HG03196 (cell line): Measurements from ENCODE around the gene MAPK8IP3.

Source experiments
- ATAC-seq: cut with Tn5 transposase; IDR thresholded peaks from one replicate; pipeline ENCODE4 v1.9.1; 2021; ENCODE audit not compliant: unreplicated experiment

MAPK8IP3 gene

DNA sequence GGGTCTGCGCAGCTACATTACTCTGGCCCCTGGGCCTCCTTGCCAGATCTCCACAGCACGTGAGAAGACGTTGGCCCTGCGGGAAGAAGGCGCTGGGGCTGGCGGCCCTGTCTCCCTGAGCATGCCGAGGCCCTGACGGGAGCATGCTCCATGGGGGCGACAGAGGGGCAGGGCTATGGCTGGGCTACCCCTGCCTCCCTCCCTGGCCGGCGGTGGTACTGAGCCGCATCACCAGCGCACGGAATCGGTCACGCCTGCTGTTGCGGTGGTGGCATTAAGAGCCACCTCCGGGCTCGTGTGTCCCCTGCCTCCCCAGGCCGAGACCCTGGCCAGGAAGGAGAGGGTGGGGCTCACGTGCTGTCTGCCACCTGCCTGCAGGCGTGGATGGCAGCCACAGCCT, 28.1 kb downstream of the MAPK8IP3 start:
- ATAC-seq: no peak

DNA sequence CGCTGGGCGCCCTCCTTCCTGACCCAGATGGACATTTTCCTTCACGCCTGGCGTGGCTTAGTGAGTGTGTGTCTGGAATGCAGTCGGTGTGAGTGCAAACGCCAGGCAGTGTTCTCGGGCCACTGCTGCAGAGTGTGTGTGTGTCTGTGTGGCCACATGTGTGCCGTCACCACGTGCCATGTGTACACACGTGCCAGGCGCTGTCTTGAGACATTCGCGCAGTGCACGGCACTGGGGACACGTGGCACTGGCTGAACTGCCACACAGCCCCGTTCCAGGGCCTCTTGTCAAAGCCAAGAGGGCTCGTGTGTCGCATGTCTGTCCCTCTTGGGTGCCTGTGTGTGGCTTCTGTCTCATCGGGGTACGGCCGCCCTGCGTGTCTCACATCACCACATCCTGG, 28.8 kb downstream of the MAPK8IP3 start:
- no peak for ATAC-seq

DNA sequence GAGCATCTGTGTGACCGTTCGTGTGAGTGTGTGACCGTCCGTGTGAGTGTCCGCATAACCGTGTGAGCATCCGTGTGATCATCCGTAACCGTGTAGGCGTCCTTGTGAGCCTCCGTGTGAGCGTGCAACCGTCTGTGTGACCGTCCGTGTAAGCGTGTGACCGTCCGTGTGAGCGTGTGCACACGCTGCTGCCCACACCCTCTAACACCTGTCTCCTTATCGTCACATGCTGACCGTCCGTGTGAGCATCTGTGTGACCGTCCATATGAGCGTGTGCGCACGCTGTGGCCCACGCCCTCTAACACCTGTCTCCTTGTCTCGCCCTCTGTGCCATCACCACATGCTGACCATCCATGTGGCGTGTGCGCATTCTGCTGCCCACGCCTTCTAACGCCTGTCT, 34.2 kb downstream of the MAPK8IP3 start:
- ATAC-seq: no peak

DNA sequence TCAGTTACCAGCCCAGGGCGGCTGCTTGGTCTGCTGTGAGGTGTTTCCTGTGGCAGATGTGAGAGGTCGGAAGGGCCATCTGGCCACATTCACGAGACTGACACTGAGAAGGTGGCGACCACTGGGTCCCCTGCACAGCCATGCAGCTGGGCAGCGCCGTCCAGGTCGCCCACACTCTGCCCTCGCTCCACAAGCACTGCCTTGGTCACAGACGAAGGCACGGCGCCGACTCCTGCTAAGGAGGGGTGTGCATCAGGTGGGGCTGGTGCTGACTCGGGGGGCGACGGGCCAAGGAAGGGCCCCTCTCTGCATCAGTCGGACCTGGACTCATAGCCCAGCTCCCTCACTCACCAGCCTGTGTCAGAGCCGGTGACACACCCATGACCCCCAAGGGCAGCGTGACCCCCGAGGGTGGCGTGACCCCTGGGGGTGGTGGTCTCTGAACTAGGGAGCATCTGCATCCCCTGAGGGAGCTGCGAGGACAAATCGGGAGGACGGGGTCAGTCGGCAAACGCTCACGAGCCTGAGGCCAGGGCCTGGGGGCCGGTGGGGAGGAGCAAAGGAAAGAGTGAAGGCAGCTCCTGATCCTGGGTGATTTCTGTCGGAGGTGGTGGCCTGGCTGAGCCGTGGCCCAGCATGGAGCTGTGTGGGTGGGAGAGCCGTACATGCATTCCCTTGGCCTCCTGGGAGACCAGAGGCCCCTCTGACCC, 34.9 kb downstream of the MAPK8IP3 start:
- no peak for ATAC-seq

DNA sequence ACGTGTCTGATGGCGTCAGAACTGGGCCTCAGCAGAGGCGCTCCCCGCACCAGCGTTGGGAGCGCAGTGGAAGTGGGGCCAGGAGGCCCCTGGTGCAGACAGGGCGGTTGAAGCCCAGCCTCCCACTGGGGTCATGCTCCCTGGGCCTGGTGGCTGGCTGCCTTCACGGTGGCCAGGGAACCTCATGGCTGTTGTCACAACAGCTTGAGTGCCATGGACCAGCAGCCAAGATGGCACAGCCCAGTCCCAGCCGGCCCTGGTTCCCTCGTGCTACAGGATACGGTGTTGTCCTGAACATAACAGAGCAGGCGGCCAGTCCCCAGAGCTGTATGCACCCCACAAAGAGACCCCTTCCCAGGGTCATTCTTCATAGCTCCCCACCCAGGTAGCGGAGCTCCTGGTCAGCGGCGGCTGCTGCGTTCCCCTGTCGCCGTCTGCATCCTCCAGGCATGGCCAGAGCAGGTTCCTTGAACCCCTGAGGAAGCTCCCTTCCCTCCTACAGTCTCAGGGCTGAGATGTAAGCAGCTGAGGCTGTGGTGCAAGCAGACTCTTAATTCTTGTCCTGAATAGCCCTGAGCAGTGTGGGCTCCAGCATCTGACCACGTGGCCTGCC, 35.7 kb downstream of the MAPK8IP3 start:
- ATAC-seq: no peak

DNA sequence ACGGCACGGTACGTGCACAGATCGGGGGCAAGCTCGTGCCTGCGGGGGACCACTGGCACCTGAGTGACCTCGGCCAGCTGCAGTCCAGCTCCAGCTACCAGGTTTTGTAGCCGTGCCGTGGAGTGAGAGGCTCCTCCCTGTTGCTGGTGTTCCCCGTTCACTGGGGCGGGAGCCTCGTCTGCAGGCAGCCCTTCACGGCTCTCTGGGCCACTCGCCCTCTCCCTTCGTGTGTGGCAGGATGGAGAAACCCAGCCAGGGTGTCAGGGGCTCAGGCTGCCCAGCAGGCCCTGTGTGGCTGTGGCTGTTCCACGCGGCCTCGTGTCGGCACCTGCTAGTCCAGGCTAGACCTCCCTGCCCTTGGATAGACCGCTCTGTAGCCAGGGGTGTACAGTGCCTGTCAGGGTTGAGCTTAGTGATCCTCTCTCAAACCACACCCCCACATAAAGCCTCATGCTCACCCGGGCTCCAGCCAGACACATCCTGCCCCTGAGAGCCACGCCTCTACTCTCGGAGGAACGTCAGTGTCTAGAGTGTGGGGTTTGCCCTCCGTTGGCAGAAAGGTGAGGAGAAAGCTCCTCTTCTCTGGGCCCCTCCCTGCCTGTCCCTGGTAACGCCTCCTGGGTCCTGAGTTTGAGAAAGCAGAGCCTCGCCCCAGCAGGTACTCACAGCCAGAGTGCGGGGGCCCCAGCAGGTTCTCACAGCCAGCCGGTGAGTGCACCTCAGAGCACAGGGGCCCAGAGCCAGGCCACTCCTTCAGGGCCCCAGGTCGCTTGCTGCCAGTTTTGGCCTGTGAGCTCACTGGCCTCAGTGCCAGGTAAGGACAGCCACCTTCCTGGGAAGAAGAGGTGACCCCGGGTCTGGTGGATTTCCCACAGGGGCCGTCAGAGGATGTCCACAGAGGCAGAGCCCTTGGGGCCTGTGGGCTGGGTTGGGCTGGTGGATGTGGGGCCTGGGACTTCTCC, 37.7 kb downstream of the MAPK8IP3 start:
- ATAC-seq: no peak

DNA sequence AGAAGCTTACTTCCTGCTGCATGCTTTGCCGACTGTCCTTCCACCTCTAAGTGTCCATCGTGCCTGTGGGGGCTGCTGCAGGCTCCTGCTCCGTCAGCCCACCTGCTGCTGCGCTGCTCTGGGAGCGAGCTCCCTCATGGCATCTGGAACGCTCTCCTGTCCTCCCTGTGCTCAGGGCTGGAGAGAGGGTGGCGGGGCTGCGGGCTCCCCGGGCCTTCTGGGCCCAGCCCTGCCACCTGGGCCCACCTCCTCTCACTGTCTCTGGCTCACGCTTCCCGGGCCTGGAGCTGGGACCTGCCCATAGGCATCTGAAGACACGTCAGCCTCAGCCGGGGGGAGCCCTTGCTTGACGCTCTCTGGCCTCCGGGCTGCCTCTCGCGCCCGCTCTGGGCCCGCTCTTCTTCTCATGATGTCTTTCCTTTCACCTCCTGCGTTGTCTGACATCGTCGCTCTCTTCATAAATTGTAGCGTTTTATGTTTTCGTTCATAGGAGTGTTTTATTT, 38.4 kb downstream of the MAPK8IP3 start:
- no peak for ATAC-seq

DNA sequence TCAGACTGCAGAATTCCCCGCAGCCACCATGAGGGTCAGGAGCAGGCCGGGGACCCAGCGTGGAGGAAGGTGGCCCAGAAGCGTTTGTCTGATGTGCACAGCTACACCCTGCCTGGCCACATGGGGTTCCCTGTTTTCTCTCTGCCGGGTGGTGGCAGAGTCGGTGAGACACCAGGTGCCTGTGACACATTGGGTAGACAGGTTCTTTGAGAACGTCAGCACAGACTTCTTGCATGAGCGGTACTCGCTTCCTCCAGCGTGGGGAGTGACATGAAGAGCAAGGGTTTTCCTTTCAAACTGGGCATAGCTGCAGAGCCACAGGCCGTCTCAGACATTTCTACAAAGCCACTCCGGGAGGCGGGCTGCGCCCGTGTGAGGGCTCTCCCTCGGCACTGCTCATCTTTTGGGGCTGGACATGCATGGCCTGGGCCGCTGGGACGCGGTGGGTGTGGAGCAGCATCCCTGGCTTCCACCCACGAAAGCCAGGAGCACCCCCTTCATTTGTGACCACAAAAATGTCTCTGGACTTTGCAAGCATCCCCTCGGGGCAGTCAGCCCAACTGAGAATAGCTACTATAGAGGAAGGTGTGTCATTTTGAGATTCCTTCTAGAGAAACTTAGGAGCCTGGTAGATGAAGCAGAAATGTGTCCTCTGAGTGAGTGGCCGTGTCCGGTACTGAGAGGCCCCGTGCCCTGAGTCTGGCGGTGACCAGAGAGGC, 39.3 kb downstream of the MAPK8IP3 start:
- ATAC-seq: no peak

DNA sequence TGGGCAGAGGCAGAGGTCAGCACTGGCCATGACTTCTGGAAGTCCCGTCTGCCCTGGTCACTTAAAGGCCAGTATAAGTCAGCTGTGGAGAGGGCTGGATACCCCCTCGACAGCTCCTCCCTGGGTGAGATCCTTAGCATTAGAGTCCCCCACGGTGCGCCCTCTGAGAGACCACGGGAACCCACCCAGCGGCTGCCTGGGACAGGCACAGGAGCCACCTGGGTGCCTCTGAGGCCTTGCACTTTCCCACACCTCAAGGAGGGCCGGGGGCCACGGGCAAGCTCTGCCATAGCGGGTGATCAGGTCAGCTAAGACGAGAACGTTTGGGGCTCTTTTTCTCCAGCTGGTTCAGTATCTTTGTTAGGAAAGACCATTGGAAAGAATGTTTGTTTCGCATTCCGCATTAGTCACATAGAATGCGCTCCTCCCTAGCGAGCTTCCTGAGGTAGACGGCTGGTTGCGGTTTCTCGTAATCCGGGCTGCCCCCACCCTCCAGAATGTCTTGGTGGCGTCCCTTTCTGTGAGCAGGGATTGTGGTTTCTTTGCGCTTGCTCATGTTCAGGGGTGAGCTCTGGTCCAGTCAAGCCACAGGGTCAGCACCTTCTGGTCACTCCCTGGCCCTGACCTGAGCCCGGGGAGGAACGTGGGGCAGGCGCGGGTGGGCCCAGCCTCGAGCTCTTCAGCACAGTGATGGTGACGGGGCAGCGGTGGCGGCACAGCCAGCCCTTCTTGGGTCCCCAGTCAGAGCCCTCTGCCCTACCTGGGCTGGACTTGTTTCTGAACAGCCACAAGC, 40.1 kb downstream of the MAPK8IP3 start:
- no peak for ATAC-seq

DNA sequence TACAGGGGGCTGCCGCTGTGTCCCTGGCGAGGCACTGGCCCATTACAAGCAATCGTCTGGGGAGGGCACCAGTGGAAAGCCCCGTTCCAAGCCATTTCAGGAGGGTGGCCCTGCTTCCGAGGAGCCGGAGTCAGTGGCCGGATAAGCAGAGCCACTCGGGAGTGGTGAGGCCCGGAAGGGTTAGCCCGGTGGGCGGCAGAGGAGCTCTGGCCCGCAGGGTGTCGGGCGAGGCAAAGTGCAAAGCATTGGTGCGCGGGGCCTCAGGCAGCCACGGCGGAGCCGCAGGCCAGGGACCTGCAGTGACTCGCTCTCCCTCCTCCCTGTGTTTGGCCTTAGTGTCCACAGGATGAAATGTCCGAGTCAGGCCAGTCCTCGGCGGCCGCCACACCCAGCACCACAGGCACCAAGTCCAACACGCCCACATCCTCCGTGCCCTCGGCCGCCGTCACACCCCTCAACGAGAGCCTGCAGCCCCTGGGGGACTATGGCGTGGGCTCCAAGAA, 40.7 kb downstream of the MAPK8IP3 start:
- no peak for ATAC-seq

DNA sequence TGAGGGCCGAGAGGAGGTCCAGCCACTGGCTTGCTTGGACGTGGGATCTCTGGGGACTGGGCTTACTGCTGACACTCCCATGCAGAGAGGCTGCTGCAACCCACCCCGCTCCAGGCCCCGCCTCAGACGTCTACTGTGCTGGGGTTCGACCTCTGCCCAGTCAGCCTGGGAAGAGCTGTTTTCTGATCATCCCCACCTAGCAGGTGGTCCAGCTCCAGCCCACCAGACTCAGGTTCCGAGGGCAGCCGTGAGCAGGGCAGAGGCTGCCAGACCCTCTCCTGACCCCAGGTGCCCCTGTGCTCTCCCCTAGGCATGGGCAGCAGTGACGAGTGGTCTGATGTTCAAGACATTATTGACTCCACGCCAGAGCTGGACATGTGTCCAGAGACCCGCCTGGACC, 41.9 kb downstream of the MAPK8IP3 start:
- no peak for ATAC-seq

DNA sequence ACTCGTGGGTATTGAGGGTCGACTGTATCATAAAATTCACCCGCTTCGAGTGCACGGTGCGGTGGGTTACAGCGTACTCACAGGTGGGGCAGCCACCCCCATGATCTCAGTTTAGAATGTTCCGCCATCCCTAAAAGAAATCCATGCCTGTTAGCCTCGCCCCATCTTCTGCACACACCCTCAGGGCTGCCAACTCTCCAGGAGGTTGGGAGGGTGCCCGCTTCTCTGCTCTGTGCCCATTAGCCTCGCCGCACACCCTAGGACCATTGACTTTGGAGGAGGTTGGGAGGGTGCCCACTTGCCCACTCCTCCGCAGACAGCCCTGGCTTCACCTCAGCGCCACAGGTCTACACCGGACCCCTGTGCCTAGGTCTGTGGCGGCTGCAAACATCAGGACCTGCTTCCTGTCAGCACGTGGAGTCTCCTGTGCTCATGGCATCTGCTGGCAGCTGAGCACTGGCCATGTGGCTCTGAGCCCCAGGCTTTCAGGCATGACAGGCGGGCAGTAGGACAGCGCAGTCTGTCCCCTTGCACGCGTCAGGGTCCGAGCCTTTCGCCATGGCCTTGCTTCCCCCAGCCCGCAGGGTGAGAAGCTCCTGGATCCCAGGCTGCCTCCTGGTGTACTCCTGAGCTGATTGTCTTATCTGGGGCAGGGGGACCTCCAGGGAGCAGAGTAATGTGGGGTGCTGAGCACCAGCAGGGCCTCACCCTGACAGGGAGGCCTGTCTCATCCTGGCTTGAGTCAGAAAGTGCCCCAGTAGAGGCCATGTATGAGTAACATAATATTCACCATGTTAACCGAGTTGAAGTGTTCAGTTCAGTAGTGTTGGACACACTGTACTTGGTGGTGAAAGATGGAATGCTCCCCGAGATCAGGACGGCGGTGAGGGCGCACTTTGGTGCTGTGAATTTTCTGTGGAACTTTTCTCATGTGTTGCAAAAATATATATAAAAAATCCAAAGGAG, 43.4 kb downstream of the MAPK8IP3 start:
- no peak for ATAC-seq

DNA sequence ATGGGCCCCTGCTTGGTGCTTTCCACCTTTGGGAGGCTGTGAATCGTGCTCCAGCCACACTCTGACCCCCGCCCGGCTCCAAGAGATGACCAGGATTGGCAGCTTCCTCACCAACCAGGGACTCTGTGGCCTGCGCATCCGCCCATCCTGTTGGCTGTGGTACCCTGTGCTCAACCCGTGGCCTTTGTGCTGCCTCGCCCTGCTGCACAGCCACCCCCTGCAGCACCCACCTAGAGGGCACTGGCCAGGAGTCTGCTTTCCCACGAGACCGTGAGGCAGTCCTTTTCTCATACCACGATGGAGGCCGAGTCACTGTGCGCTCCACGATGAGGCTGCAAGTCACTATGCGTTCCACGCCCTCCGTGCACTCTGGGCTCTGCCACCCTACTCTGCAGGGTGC, 46.0 kb downstream of the MAPK8IP3 start:
- ATAC-seq: no peak

DNA sequence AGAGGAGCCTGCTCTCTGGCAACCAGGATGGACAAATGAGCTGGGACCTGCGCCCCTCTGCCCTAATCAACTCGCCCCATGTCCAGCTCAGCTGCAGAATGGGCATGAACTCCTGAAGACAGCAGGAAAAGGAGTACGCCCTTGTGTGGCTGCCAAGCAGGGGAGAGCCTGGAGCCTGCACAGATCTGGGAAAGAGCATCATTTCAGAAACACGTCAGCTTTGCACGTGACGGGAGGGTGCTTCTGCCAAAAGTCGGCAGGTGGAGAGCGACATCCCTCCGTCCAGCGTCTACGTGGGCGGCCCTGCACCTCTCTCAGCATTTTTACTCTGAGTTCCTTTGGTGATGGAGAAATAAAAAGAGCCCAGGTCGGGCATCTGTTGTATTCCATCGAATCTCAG, 46.9 kb downstream of the MAPK8IP3 start:
- no peak for ATAC-seq

DNA sequence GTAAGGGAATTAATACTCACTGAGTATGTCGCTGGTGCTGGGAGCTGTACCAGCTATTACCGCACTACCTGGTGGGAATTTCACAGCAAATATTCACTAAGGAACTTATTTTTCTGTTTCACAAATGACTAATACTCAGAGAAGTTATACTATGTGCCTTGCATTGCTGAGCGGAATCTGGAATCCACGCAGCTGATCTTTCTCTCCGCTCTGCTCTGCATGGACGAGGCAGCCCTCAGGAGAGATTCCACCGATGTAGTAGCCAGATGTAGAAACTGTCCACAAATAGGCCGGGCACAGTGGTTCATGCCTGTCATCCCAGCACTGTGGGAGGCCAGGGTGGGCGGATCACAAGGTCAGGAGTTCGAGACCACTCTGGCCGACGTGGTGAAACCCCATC, 48.2 kb downstream of the MAPK8IP3 start:
- ATAC-seq: no peak

DNA sequence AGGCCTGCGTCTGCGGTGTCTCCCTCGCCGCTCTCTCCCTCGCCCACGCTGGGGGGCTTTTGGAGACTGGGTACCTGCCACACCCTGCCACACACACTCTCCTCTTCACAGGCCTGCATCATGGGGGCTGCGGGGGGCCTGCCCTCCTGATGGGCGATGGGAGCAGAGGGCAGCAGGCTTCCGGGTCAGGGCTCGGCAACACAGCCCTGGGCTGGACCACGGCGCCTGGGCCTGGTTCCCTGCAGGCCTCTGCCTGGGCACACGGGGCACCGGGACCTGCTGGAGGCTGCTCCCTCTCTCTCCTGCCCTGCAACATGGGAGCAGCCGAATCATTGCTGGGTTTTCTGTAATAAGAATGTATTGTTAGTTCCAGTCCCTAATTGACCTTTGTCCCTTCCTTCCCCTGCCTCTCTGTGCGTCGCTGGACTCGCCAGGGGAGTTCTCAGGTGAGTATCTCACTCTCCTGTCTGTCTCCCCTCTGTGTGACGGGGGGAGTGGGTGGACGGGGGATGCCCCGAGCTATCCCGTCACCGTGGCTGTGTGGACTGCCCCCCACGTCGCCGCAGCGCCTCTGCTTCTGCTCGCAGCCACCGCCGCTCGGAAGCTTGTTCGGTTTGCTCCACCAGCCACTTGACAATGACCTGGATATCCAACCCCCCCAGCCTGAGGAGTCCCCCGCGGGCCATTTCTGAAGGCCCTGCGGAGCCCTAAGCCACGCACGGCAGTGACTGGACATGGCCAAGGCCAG, 51.9 kb downstream of the MAPK8IP3 start:
- no peak for ATAC-seq

DNA sequence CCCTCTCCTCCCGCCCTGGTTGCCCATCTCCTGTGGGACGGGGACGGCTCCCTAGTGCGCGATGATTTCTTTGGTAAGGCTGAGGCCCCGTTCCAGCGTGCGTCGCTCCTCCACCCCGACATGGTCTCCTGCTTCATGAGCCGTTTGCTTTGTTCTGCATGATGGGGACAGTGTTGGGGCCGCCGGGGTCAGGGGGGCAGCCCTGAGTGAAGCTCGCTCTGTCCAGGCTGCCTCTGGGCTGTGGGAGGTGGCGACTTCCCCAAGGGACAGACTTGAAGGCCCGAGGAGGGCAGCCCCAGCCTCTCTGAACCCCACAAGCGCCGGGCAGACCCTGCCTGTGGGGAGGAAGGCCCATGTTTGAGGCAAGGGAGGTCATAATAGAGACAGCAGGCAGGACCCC, 52.9 kb downstream of the MAPK8IP3 start:
- no peak for ATAC-seq

DNA sequence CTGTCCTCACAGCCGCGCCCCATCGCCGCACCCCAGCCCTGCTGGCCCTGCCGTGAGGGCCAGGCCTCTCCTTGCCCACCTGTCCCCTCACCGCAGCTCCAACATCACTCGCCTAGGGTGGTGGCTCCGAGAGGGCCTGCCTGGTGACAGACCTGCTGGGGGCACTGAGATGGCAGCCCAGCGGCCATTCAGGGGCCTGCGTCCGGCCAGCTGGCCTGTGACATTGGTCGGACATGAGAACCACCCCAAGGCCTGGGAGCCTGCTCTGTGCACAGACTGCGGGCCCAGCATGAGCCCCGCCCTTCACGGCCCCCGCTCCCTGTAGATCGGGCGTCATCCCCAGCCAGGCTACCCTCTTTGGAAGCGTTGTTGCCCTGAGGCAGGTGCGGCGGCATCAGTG, 53.5 kb downstream of the MAPK8IP3 start:
- ATAC-seq: no peak
